H1 (cell line): ENCODE data around the gene PEX14. TPM values are rescaled to one million over a fixed set of nuclear protein-coding genes. Genes with fewer than 3 reads are reported as not detected.

Source experiments
- CTCF ChIA-PET: fragments of 300-600 bp; sonication (Branson Sonifier 250); formaldehyde crosslinking; loops from one replicate; lab custom pipeline; 2021; ENCODE audit not compliant: partially characterized antibody; lab: Charles Lee
- POLR2A ChIA-PET: fragments of 300-600 bp; sonication (Branson Sonifier 250); formaldehyde crosslinking; loops from one replicate; lab custom pipeline; 2021; ENCODE audit warnings: inconsistent platforms; ENCODE audit not compliant: partially characterized antibody; lab: Charles Lee
- DNase-seq, 2 experiments: peaks; one replicate each; pipeline versions ENCODE4 v3.0.0 to v3.0.0-alpha.2; 2010 to 2022; ENCODE audit warnings: low spot score in 2 of 2, low read depth in 1 of 2, mixed read lengths in 1 of 2
- FAIRE-seq: peaks from 2 replicates; lab custom pipeline; 2011; peaks lifted over from hg19 to GRCh38; lab: Jason Lieb, UNC
- H2AFZ ChIP-seq: 2 replicates; pipeline ENCODE4 v1.8.1; 2012; ENCODE audit warnings: low read length, inconsistent platforms
- H2AK5ac ChIP-seq: 2 replicates; pipeline ENCODE4 v1.6.1; 2013; ENCODE audit warnings: low read depth, low read length
- H2BK120ac ChIP-seq: replicated peaks from 2 replicates; pipeline ENCODE3; 2013; ENCODE audit warnings: low read depth, low read length, inconsistent platforms
- H2BK12ac ChIP-seq: 2 replicates; pipeline ENCODE4 v1.6.1; 2013; ENCODE audit warnings: low read depth, low read length
- H2BK15ac ChIP-seq: 2 replicates; pipeline ENCODE4 v1.6.1; 2013; ENCODE audit warnings: low read length
- H2BK20ac ChIP-seq: 2 replicates; pipeline ENCODE4 v1.6.1; 2013; ENCODE audit warnings: low read length
- H2BK5ac ChIP-seq: 2 replicates; pipeline ENCODE4 v1.6.1; 2013; ENCODE audit warnings: low read depth, low read length
- H3K14ac ChIP-seq: 2 replicates; pipeline ENCODE4 v1.6.1; 2013; ENCODE audit warnings: inconsistent platforms; ENCODE audit not compliant: insufficient read length
- H3K18ac ChIP-seq: 2 replicates; pipeline ENCODE4 v1.6.1; 2013; ENCODE audit warnings: low read length; ENCODE audit errors: extremely low read depth
- H3K23ac ChIP-seq: 2 replicates; pipeline ENCODE4 v1.6.1; 2013; ENCODE audit warnings: inconsistent platforms; ENCODE audit not compliant: insufficient read length
- H3K23me2 ChIP-seq: 2 replicates; pipeline ENCODE4 v1.6.1; 2013; ENCODE audit warnings: low read depth, low read length
- H3K27ac ChIP-seq: 2 replicates; pipeline ENCODE4 v1.6.1; 2011; ENCODE audit warnings: low read depth, low read length, inconsistent platforms
- H3K27me3 ChIP-seq, 4 experiments: replicated peaks in 1 of 4; 1 replicate in 1 of 4; 2 replicates in 3 of 4; pipeline versions ENCODE4 v1.6.1 to v1.8.1; 2011 to 2013; ENCODE audit warnings: low read length in 3 of 4, mild to moderate bottlenecking in 3 of 4, inconsistent platforms in 2 of 4, mixed read lengths in 2 of 4, moderate library complexity in 1 of 4; ENCODE audit not compliant: control insufficient read depth in 3 of 4, insufficient read depth in 3 of 4; ENCODE audit errors: extremely low read depth in 1 of 4
- H3K36me3 ChIP-seq, 4 experiments: 2 replicates each; pipeline versions ENCODE4 v1.6.1 to v1.8.1; 2011 to 2013; ENCODE audit warnings: mild to moderate bottlenecking in 4 of 4, low read length in 3 of 4, moderate library complexity in 2 of 4, control low read depth in 1 of 4, inconsistent platforms in 1 of 4; ENCODE audit not compliant: insufficient read depth in 4 of 4, control insufficient read depth in 2 of 4
- H3K4ac ChIP-seq: replicated peaks from 2 replicates; pipeline ENCODE3; 2013; ENCODE audit warnings: low read length, low read depth, mixed read lengths, inconsistent platforms; ENCODE audit not compliant: insufficient read length
- H3K4me1 ChIP-seq, 4 experiments: replicated peaks in 1 of 4; 1 replicate in 1 of 4; 2 replicates in 3 of 4; pipeline versions ENCODE4 v1.6.1 to v1.8.1; 2011 to 2013; ENCODE audit warnings: low read length in 3 of 4, inconsistent platforms in 2 of 4, mixed read lengths in 1 of 4; ENCODE audit not compliant: insufficient read depth in 4 of 4, control insufficient read depth in 3 of 4
- H3K4me2 ChIP-seq, 2 experiments: 2 replicates each; pipeline versions ENCODE4 v1.6.1 to v1.8.1; 2011 to 2013; ENCODE audit warnings: low read depth in 2 of 2, low read length in 2 of 2, control low read depth in 1 of 2, inconsistent platforms in 1 of 2, mild to moderate bottlenecking in 1 of 2; ENCODE audit not compliant: insufficient read depth in 1 of 2
- H3K4me3 ChIP-seq, 4 experiments: fragments of 200-600, 300-600 bp in 1 of 4; sonication (generic), shearing (Covaris generic), sonication (Bioruptor Twin) in 1 of 4; 2 replicates each; pipeline versions ENCODE4 v1.5.1 to v1.8.1; 2011 to 2016; ENCODE audit warnings: low read length in 4 of 4, low read depth in 3 of 4, control low read depth in 2 of 4, inconsistent platforms in 2 of 4, mild to moderate bottlenecking in 2 of 4, mixed read lengths in 1 of 4, moderate library complexity in 1 of 4; ENCODE audit not compliant: insufficient read depth in 2 of 4; ENCODE audit errors: extremely low read depth in 1 of 4
- H3K56ac ChIP-seq: replicated peaks from 2 replicates; pipeline ENCODE3; 2013; ENCODE audit warnings: low read depth, mild to moderate bottlenecking, mixed read lengths, low read length, inconsistent platforms; ENCODE audit not compliant: insufficient read length
- H3K79me1 ChIP-seq: 2 replicates; pipeline ENCODE4 v1.6.1; 2013; ENCODE audit warnings: low read depth, low read length, control low read depth
- H3K79me2 ChIP-seq, 2 experiments: 2 replicates each; pipeline versions ENCODE4 v1.6.1 to v1.8.1; 2012 to 2013; ENCODE audit warnings: low read length in 2 of 2, mild to moderate bottlenecking in 2 of 2, inconsistent platforms in 1 of 2; ENCODE audit not compliant: insufficient read depth in 2 of 2, control insufficient read depth in 1 of 2
- H3K9ac ChIP-seq, 4 experiments: replicated peaks in 1 of 4; 1 replicate in 1 of 4; 2 replicates in 3 of 4; pipeline versions ENCODE4 v1.6.1 to v1.8.1; 2011 to 2013; ENCODE audit warnings: low read depth in 3 of 4, low read length in 3 of 4, control low read depth in 2 of 4, mild to moderate bottlenecking in 2 of 4, moderate library complexity in 2 of 4, inconsistent platforms in 1 of 4; ENCODE audit errors: extremely low read depth in 1 of 4
- H3K9me3 ChIP-seq, 2 experiments: 2 replicates each; pipeline versions ENCODE4 v1.6.1 to v1.8.1; 2012 to 2013; ENCODE audit warnings: mild to moderate bottlenecking in 2 of 2, moderate library complexity in 2 of 2, control low read depth in 1 of 2, inconsistent platforms in 1 of 2, low read depth in 1 of 2, low read length in 1 of 2, mixed read lengths in 1 of 2; ENCODE audit not compliant: insufficient read depth in 2 of 2
- H4K20me1 ChIP-seq, 2 experiments: replicated peaks in 1 of 2; 2 replicates each; pipeline versions ENCODE3 to v1.8.1; 2011 to 2013; ENCODE audit warnings: inconsistent platforms in 2 of 2, low read length in 2 of 2, mild to moderate bottlenecking in 1 of 2; ENCODE audit not compliant: insufficient read depth in 2 of 2, control insufficient read depth in 1 of 2
- H4K5ac ChIP-seq: 2 replicates; pipeline ENCODE4 v1.6.1; 2013; ENCODE audit warnings: low read length, low read depth, mixed read lengths, inconsistent platforms; ENCODE audit not compliant: insufficient read length
- H4K8ac ChIP-seq: 2 replicates; pipeline ENCODE4 v1.8.0; 2013; ENCODE audit warnings: mild to moderate bottlenecking, moderate library complexity, low read length, inconsistent platforms; ENCODE audit not compliant: insufficient read depth; ENCODE audit errors: extremely low read depth
- H4K91ac ChIP-seq: replicated peaks from 2 replicates; pipeline ENCODE3; 2013; ENCODE audit warnings: low read length, mixed read lengths, inconsistent platforms; ENCODE audit not compliant: insufficient read length
- CBX5 ChIP-seq: fragments of 300-800, 300-1000 bp; sonication (generic); IDR thresholded peaks from 2 replicates; pipeline ENCODE4 v1.7.1; 2016; ENCODE audit warnings: antibody characterized with exemption, low read length, low read depth
- CEBPB ChIP-seq: IDR thresholded peaks from 2 replicates; pipeline ENCODE4 v1.6.1; 2012; ENCODE audit warnings: low read depth, low read length
- PHF8 ChIP-seq: fragments of 200-600 bp; sonication (generic); conservative IDR thresholded peaks from 2 replicates; pipeline ENCODE4 v1.7.1; 2012; ENCODE audit warnings: low read depth, mild to moderate bottlenecking, inconsistent platforms, low read length, moderate library complexity
- RFX5 ChIP-seq: IDR thresholded peaks from 2 replicates; pipeline ENCODE4 v1.6.1; 2011; ENCODE audit warnings: low read depth, low read length, improper control_type of control experiment, borderline replicate concordance
- SIX5 ChIP-seq: IDR thresholded peaks from 2 replicates; pipeline ENCODE4 v1.6.1; 2011; ENCODE audit warnings: mild to moderate bottlenecking, low read depth, low read length
- SP4 ChIP-seq: IDR thresholded peaks from 2 replicates; pipeline ENCODE4 v1.6.1; 2012; ENCODE audit warnings: low read length, inconsistent platforms
- WGBS, 2 experiments: shearing (Covaris generic) in 1 of 2; methylation state at CpG; one replicate each; pipeline versions ENCODE4 v1.1.6 to v1.1.7; 2013 to 2015; ENCODE audit warnings: low lambda C conversion rate in 2 of 2, mixed read lengths in 2 of 2, inconsistent platforms in 1 of 2, low coverage in 1 of 2, missing lambda C conversion rate in 1 of 2; ENCODE audit not compliant: insufficient replicate concordance in 2 of 2, insufficient coverage in 1 of 2, insufficient read length in 1 of 2; ENCODE audit errors: extremely low coverage in 1 of 2, missing lambda C conversion rate in 1 of 2; 5-methylcytosine and 5-hydroxymethylcytosine counted together
- polyA plus RNA-seq, 7 experiments: library from polyadenylated mRNA; depleted of rRNA in 3 of 7; stranded (reverse) in 5 of 7; unstranded in 2 of 7; fragments of >200 nt in 5 of 7; fragments of 200-250 nt in 2 of 7; gene quantifications; 1 replicate in 5 of 7; 2 replicates in 1 of 7; 4 replicates in 1 of 7; pipeline versions ENCODE4 v1.2.1 to v1.2.3, GENCODE V29; 2011 to 2013; ENCODE audit warnings: missing spikeins in 2 of 7, mixed read lengths in 2 of 7
- total RNA-seq: library from RNA; stranded (reverse); fragmentation: NEBNext Ultra II Directional; extraction: Animal tissue kit (Norgen Biotek cat#: 25700); gene quantifications from 2 replicates; pipeline ENCODE4 v1.2.1, GENCODE V29; 2021

Gene PEX14
- total and polyA plus RNA-seq, 2 of the 8 experiments (the other 6 are each of a cell fraction or from before 2014, with no cell fraction given), result 13.0 to 19.8 TPM

DNA sequence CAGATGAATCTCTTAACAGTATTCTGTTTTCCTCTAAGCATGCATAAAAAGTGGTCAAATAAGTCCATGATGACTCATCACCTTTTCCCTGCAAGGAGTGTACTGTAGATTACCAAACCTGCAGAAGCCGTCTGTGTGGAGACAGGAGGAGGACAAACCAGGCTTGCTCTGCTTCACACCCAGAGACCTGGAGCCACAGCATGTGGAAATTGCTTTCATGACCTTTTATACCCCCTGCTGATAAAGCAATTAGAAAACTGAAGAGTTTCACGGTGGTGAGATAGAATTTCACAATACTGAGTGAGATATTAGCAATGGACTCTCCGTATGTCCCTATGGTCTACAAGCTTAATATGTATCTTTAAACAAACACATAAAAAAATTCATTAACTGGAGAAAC lies 15.6 kb upstream of the PEX14 start:
- Histone ChIP-seq H4K5ac (no peak overlapping the region), H3K79me1 (no peaks in the 10 kb centered on the region), H2AFZ (no peak overlapping the region), H3K27me3 (no peaks in the 10 kb centered on the region), H2BK15ac (no peak overlapping the region), H2BK20ac (no peak overlapping the region), H3K4me2 (no peak overlapping the region), H3K56ac (no peak overlapping the region), H4K91ac (no peak overlapping the region), H3K14ac (no peak overlapping the region), H2BK120ac (no peak overlapping the region), H4K8ac (no peak overlapping the region), H2BK5ac (no peak overlapping the region), H3K23me2 (no peaks in the 10 kb centered on the region), H3K36me3 (peaks cover 19 to 55% (median 27%) of the 10 kb centered on the region in 4 experiments; a peak in 7 of 8 replicates), H3K4me3 (no peak overlapping the region), H4K20me1 (peaks cover 0 to 6% of the 10 kb centered on the region in 2 experiments), H3K27ac (no peak overlapping the region), H2BK12ac (no peak overlapping the region), H3K9ac (no peak overlapping the region), H3K4me1 (no peaks in the 10 kb centered on the region), H3K23ac (no peak overlapping the region), H3K79me2 (no peaks in the 10 kb centered on the region), H3K18ac (no peak overlapping the region), H2AK5ac (no peak overlapping the region), H3K9me3 (no peaks in the 10 kb centered on the region), H3K4ac (peak overlapping the region; percentile 53)
- 90% methylated on average over 3 of the region's 3 CpGs; no CpG with 5 or more reads in 1 of the 2 experiments for WGBS, 2 experiments
- DNase-seq, result no peak
- no peak for FAIRE-seq
- ChIA-PET POLR2A (interaction anchor here (0.6 to 7.9 kb wide), 7 partner anchors 10 to 650 kb away, joined by 3 to 67 read pairs (median 4); partner anchors contain the start of genes CORT and DFFA), CTCF (interaction anchor here (0.9 to 1.3 kb wide), 2 partner anchors 29 to 121 kb away, joined by 4 to 5 read pairs; partner anchors contain the start of gene CENPS)
- TF ChIP-seq SP4 (no peak), RFX5 (no peak), CEBPB (no peak), SIX5 (no peak), PHF8 (no peak), CBX5 (no peak)
